NCI-H510A treated with DMSO at 0.1 percent for 48 hours (cell line): Measurements from ENCODE around the gene CD28.
"Not testable (repeated sequence)": the region's sequence is repeated elsewhere in the genome, so short reads cannot be mapped to it uniquely, and the experiment has no call there.

Source experiments
- DNase-seq: peaks from one replicate; lab custom pipeline; 2025; lab: John Stamatoyannopoulos, UW

CD28 gene

GRCh38 chr2:203784710-203785270 lies 78.4 kb downstream of the CD28 start:
- DNase-seq: not testable (repeated sequence)

- DNase-seq: not testable (repeated sequence)
These were observed 79.1 kb downstream of the CD28 start for GRCh38 chr2:203785391-203786110.

GRCh38 chr2:203786549-203787351 lies 80.3 kb downstream of the CD28 start:
- peak; percentile 90 for DNase-seq

- DNase-seq: peak; percentile 82
These were observed 81.5 kb downstream of the CD28 start for GRCh38 chr2:203787979-203788378.
